HG03135 (cell line): ENCODE data around the gene QKI.
"Not testable (repeated sequence)": the region's sequence is repeated elsewhere in the genome, so short reads cannot be mapped to it uniquely, and the experiment has no call there.

Experiments used
- ATAC-seq: cut with Tn5 transposase; IDR thresholded peaks from one replicate; pipeline ENCODE4 v1.9.1; 2021; ENCODE audit warnings: mild to moderate bottlenecking, moderate library complexity; ENCODE audit not compliant: unreplicated experiment

The QKI gene

GRCh38 chr6:163572612-163573011 is 158.1 kb downstream of the QKI start:
- ATAC-seq, result no peak

- no peak for ATAC-seq
These were observed 159.1 kb downstream of the QKI start for GRCh38 chr6:163573503-163574179.

DNA sequence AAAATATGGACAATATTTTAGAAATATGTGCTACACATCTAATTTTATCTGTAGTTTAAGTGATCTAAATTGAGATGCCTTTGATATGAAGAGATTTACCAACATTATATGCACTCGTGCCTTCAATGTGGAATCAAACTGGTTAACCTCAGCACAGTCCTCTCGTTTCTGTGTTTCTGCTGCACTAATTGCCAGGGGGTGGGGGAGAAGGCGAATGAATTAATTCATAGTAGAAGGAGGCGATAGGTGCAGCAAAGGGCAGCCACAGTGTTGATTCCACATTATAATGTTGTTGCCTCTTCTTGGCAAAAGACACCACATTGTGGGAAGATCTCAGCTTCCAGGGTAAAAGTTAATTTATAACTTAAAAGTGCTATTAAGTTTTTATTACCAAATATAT is 161.6 kb downstream of the QKI start:
- ATAC-seq, result no peak

DNA sequence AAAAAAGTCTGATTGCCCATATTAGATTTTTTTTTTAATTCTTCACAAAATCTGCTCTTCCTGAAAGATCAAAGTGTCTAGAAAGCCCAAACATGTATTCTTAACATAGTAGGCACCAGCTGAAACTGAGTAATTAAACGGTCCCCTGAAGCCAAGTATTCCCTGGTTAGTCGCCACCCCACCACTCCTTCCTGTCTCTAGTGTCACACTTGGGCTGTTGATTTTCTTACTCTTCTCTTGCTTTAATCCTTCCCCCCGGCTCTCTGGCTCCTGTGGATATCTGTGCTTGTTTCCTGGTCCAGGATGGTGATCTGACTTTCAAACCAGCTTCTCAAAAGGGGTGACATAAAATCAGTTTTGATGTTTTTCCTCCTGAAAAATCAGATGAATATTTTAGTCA is 162.9 kb downstream of the QKI start:
- ATAC-seq, result no peak

DNA sequence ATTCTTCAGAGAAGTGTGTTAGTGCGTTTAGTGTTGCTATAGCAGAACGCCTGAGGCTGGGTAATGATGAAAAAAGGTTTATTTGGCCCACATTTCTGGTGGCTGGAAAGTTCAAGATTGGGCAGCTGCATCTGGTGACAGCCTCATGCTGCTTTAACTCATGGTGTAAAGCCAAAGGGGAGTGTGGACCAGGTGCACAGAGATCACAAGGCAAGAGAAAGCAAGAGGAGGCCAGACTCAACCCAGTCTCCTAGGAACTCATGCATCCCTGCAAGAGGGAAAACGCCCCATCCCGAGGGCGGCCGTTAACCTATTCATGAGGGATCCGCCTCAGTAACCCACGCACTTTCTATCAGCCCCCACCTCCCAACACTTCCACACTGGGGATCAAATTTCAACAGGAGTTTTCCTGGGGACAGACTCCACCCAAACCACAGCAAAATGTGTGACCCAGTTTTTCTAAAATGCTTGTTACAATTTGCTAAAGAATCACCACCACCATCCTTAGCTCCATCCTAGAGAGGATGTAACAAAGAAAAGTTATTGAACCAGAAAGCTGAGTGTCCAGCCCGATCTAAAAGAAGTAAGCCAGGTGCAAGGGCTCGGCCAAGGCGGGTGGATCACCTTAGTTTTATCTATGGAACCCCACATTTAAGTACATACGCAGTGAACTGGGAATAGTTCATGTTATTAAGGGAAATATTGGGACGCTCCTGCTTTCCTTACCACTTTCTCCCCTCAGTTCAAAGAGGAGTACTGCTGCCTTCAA is 164.8 kb downstream of the QKI start:
- ATAC-seq, result no peak

- ATAC-seq, result no peak
These were observed 165.4 kb downstream of the QKI start for GRCh38 chr6:163579880-163580295.

GRCh38 chr6:163580311-163581030 is 166.0 kb downstream of the QKI start:
- no peak for ATAC-seq

GRCh38 chr6:163583558-163583957 is 169.0 kb downstream of the QKI start:
- no peak for ATAC-seq

GRCh38 chr6:163585932-163586437 is 171.5 kb downstream of the QKI start:
- no peak for ATAC-seq

DNA sequence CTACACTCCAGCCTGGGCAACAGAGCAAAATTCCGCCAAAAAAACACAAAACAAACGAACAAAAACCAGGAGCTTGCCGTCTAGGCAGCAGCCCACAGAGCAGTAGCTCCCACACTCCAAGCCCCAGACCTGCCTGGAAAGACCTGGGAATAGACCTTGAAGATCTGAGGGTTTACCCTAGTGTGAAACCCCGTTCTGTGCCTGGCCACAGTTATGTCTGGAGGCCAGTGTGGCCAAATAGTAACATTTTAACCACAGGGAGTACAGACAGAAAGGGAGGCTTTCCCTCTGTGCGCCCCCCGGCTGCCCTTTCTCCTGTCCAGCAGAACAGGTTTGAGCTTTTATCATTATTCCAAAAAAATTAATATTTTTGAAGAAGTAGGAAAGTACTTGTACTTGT is 172.4 kb downstream of the QKI start:
- no peak for ATAC-seq

GRCh38 chr6:163588220-163588919 is 173.9 kb downstream of the QKI start:
- no peak for ATAC-seq

GRCh38 chr6:163589387-163589786 is 174.9 kb downstream of the QKI start:
- ATAC-seq, result no peak

GRCh38 chr6:163590132-163590531 is 175.6 kb downstream of the QKI start:
- ATAC-seq, result not testable (repeated sequence)

- ATAC-seq, result no peak
These were observed 178.4 kb downstream of the QKI start for GRCh38 chr6:163592872-163593271.

DNA sequence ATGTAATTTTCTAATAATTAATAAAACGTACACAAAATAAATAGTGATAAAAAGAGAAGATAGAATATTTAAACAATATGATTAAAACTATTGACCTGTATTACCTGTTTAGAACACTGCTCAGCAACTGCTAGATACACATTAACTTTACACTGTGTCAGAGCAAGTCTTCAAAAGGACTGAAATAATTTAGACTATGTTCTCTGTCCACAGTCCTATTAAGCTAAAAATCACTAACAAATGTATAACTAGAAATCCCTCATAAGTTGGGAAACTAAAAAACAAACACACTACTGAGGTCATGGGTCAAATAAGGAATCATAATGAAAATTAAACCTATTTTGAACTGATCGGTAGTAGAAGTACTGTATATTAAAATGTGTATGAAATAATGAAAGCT is 181.7 kb downstream of the QKI start:
- ATAC-seq, result no peak

GRCh38 chr6:163599136-163599535 is 184.6 kb downstream of the QKI start:
- ATAC-seq, result no peak

GRCh38 chr6:163599684-163600083 is 185.2 kb downstream of the QKI start:
- no peak for ATAC-seq

- ATAC-seq, result no peak
These were observed 185.8 kb downstream of the QKI start for GRCh38 chr6:163600331-163600730.

GRCh38 chr6:163600781-163601180 is 186.3 kb downstream of the QKI start:
- no peak for ATAC-seq

GRCh38 chr6:163602851-163603250 is 188.3 kb downstream of the QKI start:
- no peak for ATAC-seq

GRCh38 chr6:163603395-163603794 is 188.9 kb downstream of the QKI start:
- no peak for ATAC-seq
